AG09319 (cell line): ENCODE measurements around the gene RIOK3.

ENCODE experiments used
- DNase-seq: peaks from one replicate; pipeline ENCODE4 v3.0.0-alpha.2; 2010; ENCODE audit warnings: low read depth; ENCODE audit errors: extremely low read depth
- TF ChIP-seq, protein P1 (sequence below): IDR thresholded peaks from 2 replicates; pipeline ENCODE4 v1.5.1; 2011; ENCODE audit warnings: low read depth, mild to moderate bottlenecking, inconsistent platforms, low read length, moderate library complexity

RIOK3 gene

GRCh38 chr18:23468753-23469459 is 15.8 kb downstream of the RIOK3 start:
- TF ChIP-seq, protein P1, sequence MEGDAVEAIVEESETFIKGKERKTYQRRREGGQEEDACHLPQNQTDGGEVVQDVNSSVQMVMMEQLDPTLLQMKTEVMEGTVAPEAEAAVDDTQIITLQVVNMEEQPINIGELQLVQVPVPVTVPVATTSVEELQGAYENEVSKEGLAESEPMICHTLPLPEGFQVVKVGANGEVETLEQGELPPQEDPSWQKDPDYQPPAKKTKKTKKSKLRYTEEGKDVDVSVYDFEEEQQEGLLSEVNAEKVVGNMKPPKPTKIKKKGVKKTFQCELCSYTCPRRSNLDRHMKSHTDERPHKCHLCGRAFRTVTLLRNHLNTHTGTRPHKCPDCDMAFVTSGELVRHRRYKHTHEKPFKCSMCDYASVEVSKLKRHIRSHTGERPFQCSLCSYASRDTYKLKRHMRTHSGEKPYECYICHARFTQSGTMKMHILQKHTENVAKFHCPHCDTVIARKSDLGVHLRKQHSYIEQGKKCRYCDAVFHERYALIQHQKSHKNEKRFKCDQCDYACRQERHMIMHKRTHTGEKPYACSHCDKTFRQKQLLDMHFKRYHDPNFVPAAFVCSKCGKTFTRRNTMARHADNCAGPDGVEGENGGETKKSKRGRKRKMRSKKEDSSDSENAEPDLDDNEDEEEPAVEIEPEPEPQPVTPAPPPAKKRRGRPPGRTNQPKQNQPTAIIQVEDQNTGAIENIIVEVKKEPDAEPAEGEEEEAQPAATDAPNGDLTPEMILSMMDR = no peak
- no peak for DNase-seq

- no peak for DNase-seq
- TF ChIP-seq, protein P1 = no peak
These were observed 17.7 kb downstream of the RIOK3 start for GRCh38 chr18:23470620-23471387.

- TF ChIP-seq, protein P1 = no peak
These were observed 18.4 kb downstream of the RIOK3 start for GRCh38 chr18:23471486-23471885.

GRCh38 chr18:23479829-23480505 is 26.9 kb downstream of the RIOK3 start:
- DNase-seq = no peak
- TF ChIP-seq, protein P1 = no peak

More at GRCh38 chr18:23471486-23471885, 18.4 kb downstream of the RIOK3 start:
- no peak for DNase-seq

- TF ChIP-seq, protein P1 = no peak
- no peak for DNase-seq
These were observed 31.6 kb downstream of the RIOK3 start for GRCh38 chr18:23484561-23485182.

GRCh38 chr18:23485386-23485785 is 32.3 kb downstream of the RIOK3 start:
- TF ChIP-seq, protein P1 = no peak
- DNase-seq = no peak
